ENCODE measurements around the gene HACD3.

HACD3 gene

GRCh38 chr15:65559941-65560340 lies 29.7 kb downstream of the HACD3 start:
- TF ChIP-seq TCF12 (IDR thresholded peaks at IDR 0.05; ENCODE audit: low read depth) (no peak), NFIC (IDR thresholded peaks at IDR 0.05) (no peak), TAF1 (IDR thresholded peaks at IDR 0.05; ENCODE audit: low read depth) (no peak), FOXM1 (IDR thresholded peaks at IDR 0.05; ENCODE audit: borderline replicate concordance, low read depth) (no peak), EGR1 (IDR thresholded peaks at IDR 0.05) (no peak), RAD21 (IDR thresholded peaks at IDR 0.05; ENCODE audit: low read depth) (no peak), USF1 (IDR thresholded peaks at IDR 0.05) (no peak), TEAD4 (IDR thresholded peaks at IDR 0.05) (no peak), YY1 (IDR thresholded peaks at IDR 0.05; ENCODE audit: low read depth) (no peak), REST (IDR thresholded peaks at IDR 0.05; ENCODE audit: low read depth) (no peak), CREB1 (IDR thresholded peaks at IDR 0.05; ENCODE audit: low read depth) (no peak), MAX (IDR thresholded peaks at IDR 0.05) (no peak), ZBTB7A (IDR thresholded peaks at IDR 0.05; ENCODE audit: low read depth) (no peak), EP300 (IDR thresholded peaks at IDR 0.05; ENCODE audit: borderline replicate concordance) (no peak)

GRCh38 chr15:65561934-65562333 lies 31.7 kb downstream of the HACD3 start:
- TF ChIP-seq TCF12 (IDR thresholded peaks at IDR 0.05; ENCODE audit: low read depth), result no peak
- TF ChIP-seq CREB1 (IDR thresholded peaks at IDR 0.05; ENCODE audit: low read depth), result no peak
- no peak for TF ChIP-seq EP300 (IDR thresholded peaks at IDR 0.05; ENCODE audit: borderline replicate concordance)
- no peak for TF ChIP-seq REST (IDR thresholded peaks at IDR 0.05; ENCODE audit: low read depth)
- no peak for TF ChIP-seq TEAD4 (IDR thresholded peaks at IDR 0.05)
- no peak for TF ChIP-seq NFIC (IDR thresholded peaks at IDR 0.05)
- no peak for TF ChIP-seq RAD21 (IDR thresholded peaks at IDR 0.05; ENCODE audit: low read depth)
- no peak for TF ChIP-seq CEBPB (IDR thresholded peaks at IDR 0.05)
- TF ChIP-seq FOXM1 (IDR thresholded peaks at IDR 0.05; ENCODE audit: borderline replicate concordance, low read depth), result no peak
- TF ChIP-seq TAF1 (IDR thresholded peaks at IDR 0.05; ENCODE audit: low read depth), result no peak
- no peak for TF ChIP-seq MAX (IDR thresholded peaks at IDR 0.05)

GRCh38 chr15:65569728-65570127 lies 39.5 kb downstream of the HACD3 start:
- TF ChIP-seq REST (IDR thresholded peaks at IDR 0.05; ENCODE audit: low read depth) (no peak), TAF1 (IDR thresholded peaks at IDR 0.05; ENCODE audit: low read depth) (no peak), MAX (IDR thresholded peaks at IDR 0.05) (no peak), RAD21 (IDR thresholded peaks at IDR 0.05; ENCODE audit: low read depth) (no peak), USF1 (IDR thresholded peaks at IDR 0.05) (no peak), TEAD4 (IDR thresholded peaks at IDR 0.05) (no peak), YY1 (IDR thresholded peaks at IDR 0.05; ENCODE audit: low read depth) (no peak)

- no peak for TF ChIP-seq ZBTB7A (IDR thresholded peaks at IDR 0.05; ENCODE audit: low read depth)
- no peak for TF ChIP-seq YY1 (IDR thresholded peaks at IDR 0.05; ENCODE audit: low read depth)
- no peak for TF ChIP-seq EP300 (IDR thresholded peaks at IDR 0.05; ENCODE audit: borderline replicate concordance)
- TF ChIP-seq NFIC (IDR thresholded peaks at IDR 0.05), result no peak
- no peak for TF ChIP-seq CEBPB (IDR thresholded peaks at IDR 0.05)
- no peak for TF ChIP-seq TEAD4 (IDR thresholded peaks at IDR 0.05)
- TF ChIP-seq TCF12 (IDR thresholded peaks at IDR 0.05; ENCODE audit: low read depth), result no peak
- no peak for TF ChIP-seq REST (IDR thresholded peaks at IDR 0.05; ENCODE audit: low read depth)
- TF ChIP-seq CREB1 (IDR thresholded peaks at IDR 0.05; ENCODE audit: low read depth), result no peak
- TF ChIP-seq TAF1 (IDR thresholded peaks at IDR 0.05; ENCODE audit: low read depth), result no peak
- TF ChIP-seq FOXM1 (IDR thresholded peaks at IDR 0.05; ENCODE audit: borderline replicate concordance, low read depth), result no peak
Measured at GRCh38 chr15:65571971-65572370, 41.7 kb downstream of the HACD3 start.
